ENCODE measurements around the gene MEF2D. TPM values are rescaled to one million over a fixed set of nuclear protein-coding genes. Genes with fewer than 3 reads are reported as not detected.

The MEF2D gene
- total RNA-seq, 1 experiment from 2014 or later: 18.7 TPM

DNA sequence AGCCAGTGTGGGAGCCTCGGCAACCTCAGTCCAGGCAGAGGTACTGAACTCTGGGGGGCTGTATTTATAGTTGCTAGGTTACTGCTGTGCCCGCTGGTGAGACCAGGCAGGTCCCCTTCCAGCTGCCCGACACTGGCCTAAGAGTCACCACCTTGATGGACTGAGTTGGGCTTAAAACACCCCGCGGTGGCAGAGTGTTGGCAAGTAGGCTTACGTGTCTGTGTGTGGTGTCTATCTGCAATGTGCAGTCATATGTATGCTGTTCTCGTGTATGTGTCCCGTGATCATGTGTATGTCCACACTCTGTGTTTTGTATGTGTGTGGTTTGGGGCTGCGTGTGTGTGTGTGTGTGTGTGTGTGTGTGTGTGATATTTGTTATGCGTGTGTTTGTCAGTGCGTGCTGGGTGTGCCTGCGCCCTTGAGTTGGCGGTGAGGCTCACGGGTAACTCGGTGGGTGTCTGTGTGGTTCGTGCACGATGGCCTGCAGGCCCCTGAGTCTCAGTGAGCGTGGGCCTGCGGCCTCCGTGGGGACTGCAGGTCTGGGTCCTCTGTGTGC lies 65.5 kb downstream of the MEF2D start:
- Mint-ChIP-seq H3K4me3 (peak overlapping the region in 1 of 2 experiments; percentile 74; a peak in 3 of 5 replicates), H3K27ac (no peak overlapping the region), H3K4me1 (peaks cover 50 to 69% of the 10 kb centered on the region in 2 experiments), H3K36me3 (ENCODE audit: insufficient read depth in 1 of 3, low read depth in 3 of 3) (peaks cover 0 to 1% (median 0%) of the 10 kb centered on the region in 3 experiments; a peak in 1 of 7 replicates), H3K27me3 (ENCODE audit: low read depth) (peaks cover 100% of the 10 kb centered on the region), H3K9me3 (peaks cover 4 to 11% of the 10 kb centered on the region in 2 experiments; a peak in 4 of 5 replicates)
- Histone ChIP-seq H4K91ac (ENCODE audit: insufficient read length, low read depth, low read length) (no peak overlapping the region), H3T11ph (ENCODE audit: low read length) (no peak overlapping the region), H3K27me3 (ENCODE audit: insufficient read depth, low read length) (peaks cover 89% of the 10 kb centered on the region), H2BK12ac (ENCODE audit: insufficient read length, low read depth, low read length) (no peak overlapping the region), H3K9ac (ENCODE audit: extremely low read depth, insufficient read length, low read length) (no peak overlapping the region), H3K4ac (ENCODE audit: low read depth, low read length) (no peak overlapping the region), H4K20me1 (ENCODE audit: control insufficient read depth, insufficient read depth, insufficient read length) (no peaks in the 10 kb centered on the region), H3K14ac (ENCODE audit: insufficient read depth, low read length) (no peak overlapping the region), H4K8ac (replicated peaks; ENCODE audit: insufficient read length, low read depth, low read length) (no peak overlapping the region), H3K79me1 (ENCODE audit: insufficient read depth, low read depth, low read length, poor library complexity, severe bottlenecking) (no peaks in the 10 kb centered on the region), H3K4me2 (ENCODE audit: insufficient read depth, insufficient read length, low read length) (no peak overlapping the region), H3K56ac (ENCODE audit: insufficient read length, low read depth, low read length) (no peak overlapping the region), H2AFZ (ENCODE audit: low read length) (no peak overlapping the region), H2AK5ac (ENCODE audit: insufficient read length, low read length) (no peak overlapping the region), H2BK5ac (ENCODE audit: insufficient read length, low read length) (no peak overlapping the region), H2BK20ac (ENCODE audit: low read depth, low read length, poor library complexity, severe bottlenecking) (no peak overlapping the region), H3K9me3 (ENCODE audit: control insufficient read depth, low read depth, low read length) (no peaks in the 10 kb centered on the region), H3K23me2 (ENCODE audit: insufficient read length, low read depth, low read length, poor library complexity, severe bottlenecking) (peaks cover 4% of the 10 kb centered on the region), H3K23ac (ENCODE audit: insufficient read length, low read depth, low read length) (no peak overlapping the region), H4K5ac (ENCODE audit: insufficient read length, low read depth, low read length) (no peak overlapping the region), H3K27ac (ENCODE audit: insufficient read length, low read depth, low read length) (no peak overlapping the region), H2BK120ac (ENCODE audit: low read depth, low read length, poor library complexity, severe bottlenecking) (no peak overlapping the region), H3K18ac (ENCODE audit: insufficient read length, low read depth, low read length) (no peak overlapping the region), H3K79me2 (ENCODE audit: insufficient read depth, low read length) (no peaks in the 10 kb centered on the region), H3K4me1 (ENCODE audit: insufficient read depth, low read length) (peaks cover 7% of the 10 kb centered on the region; the same call in 1 of the 2 replicates), H2BK15ac (ENCODE audit: low read depth, low read length) (no peak overlapping the region)
- no CpG with 5 or more reads among the region's 20 CpGs for WGBS (ENCODE audit: extremely low coverage, insufficient read length, low lambda C conversion rate)
- no peak for DNase-seq
- TF ChIP-seq, protein P1, sequence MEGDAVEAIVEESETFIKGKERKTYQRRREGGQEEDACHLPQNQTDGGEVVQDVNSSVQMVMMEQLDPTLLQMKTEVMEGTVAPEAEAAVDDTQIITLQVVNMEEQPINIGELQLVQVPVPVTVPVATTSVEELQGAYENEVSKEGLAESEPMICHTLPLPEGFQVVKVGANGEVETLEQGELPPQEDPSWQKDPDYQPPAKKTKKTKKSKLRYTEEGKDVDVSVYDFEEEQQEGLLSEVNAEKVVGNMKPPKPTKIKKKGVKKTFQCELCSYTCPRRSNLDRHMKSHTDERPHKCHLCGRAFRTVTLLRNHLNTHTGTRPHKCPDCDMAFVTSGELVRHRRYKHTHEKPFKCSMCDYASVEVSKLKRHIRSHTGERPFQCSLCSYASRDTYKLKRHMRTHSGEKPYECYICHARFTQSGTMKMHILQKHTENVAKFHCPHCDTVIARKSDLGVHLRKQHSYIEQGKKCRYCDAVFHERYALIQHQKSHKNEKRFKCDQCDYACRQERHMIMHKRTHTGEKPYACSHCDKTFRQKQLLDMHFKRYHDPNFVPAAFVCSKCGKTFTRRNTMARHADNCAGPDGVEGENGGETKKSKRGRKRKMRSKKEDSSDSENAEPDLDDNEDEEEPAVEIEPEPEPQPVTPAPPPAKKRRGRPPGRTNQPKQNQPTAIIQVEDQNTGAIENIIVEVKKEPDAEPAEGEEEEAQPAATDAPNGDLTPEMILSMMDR (conservative IDR thresholded peaks at IDR 0.05): no peak
